Transverse colon (tissue), 3 donors: ENCODE results near the gene ANGPTL2.

Experiments
- POLR2A ChIP-seq: fragments of 450-650 bp; IDR thresholded peaks from one replicate; pipeline ENCODE4 v1.6.1; 2016; ENCODE audit warnings: antibody characterized with exemption, mild to moderate bottlenecking, moderate library complexity
- TF ChIP-seq, protein P1 (sequence below), 5 experiments: fragments of 200-600 bp in 3 of 5; fragments of 450-650 bp in 2 of 5; sonication (generic) in 3 of 5; IDR thresholded peaks; 1 replicate in 2 of 5; 2 replicates in 3 of 5; pipeline ENCODE4 v1.5.1; 2016 to 2017; ENCODE audit warnings: antibody characterized with exemption in 5 of 5, inconsistent platforms in 3 of 5, mild to moderate bottlenecking in 2 of 5, moderate library complexity in 1 of 5

DNA sequence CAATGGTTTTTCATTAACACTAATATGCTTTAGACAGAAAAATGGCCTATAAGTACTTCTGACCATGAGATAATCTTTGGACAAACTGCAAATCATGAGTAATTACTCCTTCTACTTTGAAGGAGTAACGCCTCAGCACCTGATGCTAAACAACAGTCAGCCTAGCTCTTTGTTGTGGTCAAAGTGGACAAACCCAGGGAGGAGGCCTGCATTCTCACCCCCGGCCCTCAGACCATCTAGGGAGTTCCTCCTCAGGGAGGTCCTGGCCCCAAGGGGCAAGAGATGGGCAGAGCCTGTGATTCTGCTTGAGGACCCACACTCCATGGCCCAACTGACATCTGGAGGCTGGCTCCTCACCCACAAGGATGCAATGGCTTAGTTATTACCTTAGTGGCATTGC lies 48.2 kb upstream of the ANGPTL2 start:
- TF ChIP-seq, protein P1, sequence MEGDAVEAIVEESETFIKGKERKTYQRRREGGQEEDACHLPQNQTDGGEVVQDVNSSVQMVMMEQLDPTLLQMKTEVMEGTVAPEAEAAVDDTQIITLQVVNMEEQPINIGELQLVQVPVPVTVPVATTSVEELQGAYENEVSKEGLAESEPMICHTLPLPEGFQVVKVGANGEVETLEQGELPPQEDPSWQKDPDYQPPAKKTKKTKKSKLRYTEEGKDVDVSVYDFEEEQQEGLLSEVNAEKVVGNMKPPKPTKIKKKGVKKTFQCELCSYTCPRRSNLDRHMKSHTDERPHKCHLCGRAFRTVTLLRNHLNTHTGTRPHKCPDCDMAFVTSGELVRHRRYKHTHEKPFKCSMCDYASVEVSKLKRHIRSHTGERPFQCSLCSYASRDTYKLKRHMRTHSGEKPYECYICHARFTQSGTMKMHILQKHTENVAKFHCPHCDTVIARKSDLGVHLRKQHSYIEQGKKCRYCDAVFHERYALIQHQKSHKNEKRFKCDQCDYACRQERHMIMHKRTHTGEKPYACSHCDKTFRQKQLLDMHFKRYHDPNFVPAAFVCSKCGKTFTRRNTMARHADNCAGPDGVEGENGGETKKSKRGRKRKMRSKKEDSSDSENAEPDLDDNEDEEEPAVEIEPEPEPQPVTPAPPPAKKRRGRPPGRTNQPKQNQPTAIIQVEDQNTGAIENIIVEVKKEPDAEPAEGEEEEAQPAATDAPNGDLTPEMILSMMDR (IDR thresholded peaks at IDR 0.05) = no peak
- TF ChIP-seq POLR2A = no peak
